Astrocyte (in vitro differentiated cells and primary cell): ENCODE results near the gene MALT1. TPM values are rescaled to one million over a fixed set of nuclear protein-coding genes. Genes with fewer than 3 reads are reported as not detected.
A peak's percentile ranks its signal among the peaks of the same experiment; 100 is the strongest.

Experiments used
- DNase-seq: peaks from one replicate; pipeline ENCODE4 v3.0.0-alpha.2; 2010; ENCODE audit warnings: low read depth
- FAIRE-seq: peaks from 2 replicates; lab custom pipeline; 2011; peaks lifted over from hg19 to GRCh38; lab: Jason Lieb, UNC
- H2AFZ ChIP-seq: 2 replicates; pipeline ENCODE4 v1.6.0; 2012; ENCODE audit warnings: low read depth, low read length, inconsistent platforms
- H3K27ac ChIP-seq: 2 replicates; pipeline ENCODE4 v1.5.1; 2011; ENCODE audit warnings: low read depth, low read length, inconsistent platforms
- H3K27me3 ChIP-seq: 2 replicates; pipeline ENCODE4 v1.6.0; 2011; ENCODE audit warnings: low read length, inconsistent platforms; ENCODE audit not compliant: insufficient read depth
- H3K36me3 ChIP-seq: 2 replicates; pipeline ENCODE4 v1.5.1; 2011; ENCODE audit warnings: low read length, inconsistent platforms; ENCODE audit not compliant: insufficient read depth
- H3K4me1 ChIP-seq: 2 replicates; pipeline ENCODE4 v1.5.1; 2011; ENCODE audit warnings: low read length, inconsistent platforms; ENCODE audit not compliant: insufficient read depth
- H3K4me2 ChIP-seq: 2 replicates; pipeline ENCODE4 v1.6.0; 2012; ENCODE audit warnings: low read length, inconsistent platforms
- H3K4me3 ChIP-seq: 2 replicates; pipeline ENCODE4 v1.5.1; 2011; ENCODE audit warnings: low read depth, mild to moderate bottlenecking, low read length, inconsistent platforms; ENCODE audit not compliant: insufficient read depth
- H3K79me2 ChIP-seq: 2 replicates; pipeline ENCODE4 v1.6.0; 2012; ENCODE audit warnings: mild to moderate bottlenecking, low read length, inconsistent platforms; ENCODE audit not compliant: insufficient read depth
- H3K9ac ChIP-seq: 2 replicates; pipeline ENCODE4 v1.6.0; 2012; ENCODE audit warnings: mild to moderate bottlenecking, low read length, inconsistent platforms
- H3K9me3 ChIP-seq: 2 replicates; pipeline ENCODE4 v1.5.1; 2012; ENCODE audit warnings: low read depth, mild to moderate bottlenecking, low read length, inconsistent platforms; ENCODE audit not compliant: insufficient read depth
- H4K20me1 ChIP-seq: 2 replicates; pipeline ENCODE4 v1.6.0; 2012; ENCODE audit warnings: low read length, inconsistent platforms; ENCODE audit not compliant: insufficient read depth
- H3K27ac Mint-ChIP-seq: one replicate; pipeline ENCODE4 v1.8.0; 2021; ENCODE audit warnings: mild to moderate bottlenecking, mixed read lengths; ENCODE audit not compliant: unreplicated experiment
- H3K27me3 Mint-ChIP-seq: one replicate; pipeline ENCODE4 v1.8.0; 2021; ENCODE audit warnings: low read depth, mixed read lengths; ENCODE audit not compliant: unreplicated experiment
- H3K36me3 Mint-ChIP-seq: one replicate; pipeline ENCODE4 v1.8.0; 2021; ENCODE audit warnings: low read depth, mixed read lengths; ENCODE audit not compliant: unreplicated experiment
- H3K4me1 Mint-ChIP-seq: one replicate; pipeline ENCODE4 v1.8.0; 2021; ENCODE audit warnings: low read depth, mixed read lengths; ENCODE audit not compliant: unreplicated experiment
- H3K4me3 Mint-ChIP-seq: one replicate; pipeline ENCODE4 v1.8.0; 2021; ENCODE audit warnings: mild to moderate bottlenecking, moderate library complexity, mixed read lengths; ENCODE audit not compliant: unreplicated experiment
- H3K9me3 Mint-ChIP-seq: one replicate; pipeline ENCODE4 v1.8.0; 2021; ENCODE audit warnings: mild to moderate bottlenecking, mixed read lengths; ENCODE audit not compliant: unreplicated experiment
- EZH2 ChIP-seq: IDR thresholded peaks from 2 replicates; pipeline ENCODE4 v1.6.1; 2012; ENCODE audit warnings: mild to moderate bottlenecking, low read length, inconsistent platforms; ENCODE audit not compliant: insufficient read depth
- total RNA-seq: library from RNA; stranded (reverse); gene quantifications from 2 replicates; pipeline ENCODE4 v1.2.1, GENCODE V29; 2021
- TF ChIP-seq, protein P1 (sequence below): IDR thresholded peaks from 2 replicates; pipeline ENCODE4 v1.5.1; 2011; ENCODE audit warnings: low read depth, mild to moderate bottlenecking, inconsistent platforms, low read length, moderate library complexity; ENCODE audit not compliant: insufficient read depth

The MALT1 gene
- total RNA-seq, 1 donor from 2014 or later = 40.3 TPM

- H3K4me3 ChIP-seq = no peak overlapping the region
- Mint-ChIP-seq H3K4me1 (peaks cover 41% of the 10 kb centered on the region), H3K27ac (peak overlapping the region; percentile 98), H3K36me3 (no peaks in the 10 kb centered on the region), H3K4me3 (peak overlapping the region; percentile 63), H3K27me3 (no peaks in the 10 kb centered on the region), H3K9me3 (no peaks in the 10 kb centered on the region)
- no peaks in the 10 kb centered on the region for H3K79me2 ChIP-seq
- H3K9ac ChIP-seq = peak overlapping the region; percentile 62
- peak overlapping the region; percentile 93 for H3K27ac ChIP-seq
- H3K4me2 ChIP-seq = peak overlapping the region; percentile 55
- H3K36me3 ChIP-seq = no peaks in the 10 kb centered on the region
- H2AFZ ChIP-seq = peak overlapping the region; percentile 50
- peak; percentile 45 for FAIRE-seq
- no peaks in the 10 kb centered on the region for H3K27me3 ChIP-seq
- no peaks in the 10 kb centered on the region for H3K9me3 ChIP-seq
- H4K20me1 ChIP-seq = no peaks in the 10 kb centered on the region
- TF ChIP-seq, protein P1, sequence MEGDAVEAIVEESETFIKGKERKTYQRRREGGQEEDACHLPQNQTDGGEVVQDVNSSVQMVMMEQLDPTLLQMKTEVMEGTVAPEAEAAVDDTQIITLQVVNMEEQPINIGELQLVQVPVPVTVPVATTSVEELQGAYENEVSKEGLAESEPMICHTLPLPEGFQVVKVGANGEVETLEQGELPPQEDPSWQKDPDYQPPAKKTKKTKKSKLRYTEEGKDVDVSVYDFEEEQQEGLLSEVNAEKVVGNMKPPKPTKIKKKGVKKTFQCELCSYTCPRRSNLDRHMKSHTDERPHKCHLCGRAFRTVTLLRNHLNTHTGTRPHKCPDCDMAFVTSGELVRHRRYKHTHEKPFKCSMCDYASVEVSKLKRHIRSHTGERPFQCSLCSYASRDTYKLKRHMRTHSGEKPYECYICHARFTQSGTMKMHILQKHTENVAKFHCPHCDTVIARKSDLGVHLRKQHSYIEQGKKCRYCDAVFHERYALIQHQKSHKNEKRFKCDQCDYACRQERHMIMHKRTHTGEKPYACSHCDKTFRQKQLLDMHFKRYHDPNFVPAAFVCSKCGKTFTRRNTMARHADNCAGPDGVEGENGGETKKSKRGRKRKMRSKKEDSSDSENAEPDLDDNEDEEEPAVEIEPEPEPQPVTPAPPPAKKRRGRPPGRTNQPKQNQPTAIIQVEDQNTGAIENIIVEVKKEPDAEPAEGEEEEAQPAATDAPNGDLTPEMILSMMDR = peak; percentile 27
- TF ChIP-seq EZH2 = no peak
- DNase-seq = peak; percentile 94
- peaks cover 38% of the 10 kb centered on the region for H3K4me1 ChIP-seq
These were observed 114.0 kb downstream of the MALT1 start for GRCh38 chr18:58785171-58785805.

DNA sequence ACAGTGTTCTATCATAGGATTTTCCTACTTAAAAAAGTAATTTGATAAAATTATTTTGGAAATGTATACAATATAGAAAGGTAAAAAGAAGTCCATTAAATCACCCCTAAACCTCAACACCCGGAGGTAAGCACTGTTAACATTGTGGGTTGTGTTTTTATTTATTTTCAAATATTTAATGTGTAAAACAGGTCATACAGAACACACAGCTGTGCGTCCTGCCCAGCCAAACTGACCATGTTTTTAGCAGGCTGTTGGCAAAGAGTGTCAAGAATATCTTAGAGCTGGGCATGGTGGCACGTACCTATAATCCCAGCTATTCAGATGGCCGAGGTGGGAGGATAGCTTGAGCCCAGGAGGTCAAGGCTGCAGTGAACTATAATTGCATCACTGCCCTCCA is 114.6 kb downstream of the MALT1 start:
- H3K9me3 ChIP-seq = no peaks in the 10 kb centered on the region
- H3K79me2 ChIP-seq = no peaks in the 10 kb centered on the region
- Mint-ChIP-seq H3K27ac (peak overlapping the region; percentile 98), H3K4me1 (peaks cover 41% of the 10 kb centered on the region), H3K9me3 (no peaks in the 10 kb centered on the region), H3K4me3 (no peak overlapping the region), H3K36me3 (no peaks in the 10 kb centered on the region), H3K27me3 (no peaks in the 10 kb centered on the region)
- no peak overlapping the region for H3K4me3 ChIP-seq
- TF ChIP-seq, protein P1 = no peak
- TF ChIP-seq EZH2 = no peak
- H4K20me1 ChIP-seq = no peaks in the 10 kb centered on the region
- peak overlapping the region; percentile 93 for H3K27ac ChIP-seq
- H2AFZ ChIP-seq = no peak overlapping the region
- H3K9ac ChIP-seq = peak overlapping the region; percentile 62
- no peaks in the 10 kb centered on the region for H3K36me3 ChIP-seq
- peaks cover 39% of the 10 kb centered on the region for H3K4me1 ChIP-seq
- FAIRE-seq = no peak
- no peaks in the 10 kb centered on the region for H3K27me3 ChIP-seq
- no peak for DNase-seq
- peak overlapping the region; percentile 55 for H3K4me2 ChIP-seq

- TF ChIP-seq, protein P1 = no peak
- no peak for TF ChIP-seq EZH2
- Histone ChIP-seq H3K27me3 (no peaks in the 10 kb centered on the region), H4K20me1 (no peaks in the 10 kb centered on the region), H3K36me3 (no peaks in the 10 kb centered on the region), H2AFZ (no peak overlapping the region), H3K9me3 (no peaks in the 10 kb centered on the region), H3K27ac (no peak overlapping the region), H3K79me2 (no peaks in the 10 kb centered on the region), H3K9ac (no peak overlapping the region), H3K4me3 (no peak overlapping the region), H3K4me2 (no peak overlapping the region), H3K4me1 (peaks cover 39% of the 10 kb centered on the region)
- DNase-seq = peak; percentile 31
- Mint-ChIP-seq H3K9me3 (no peaks in the 10 kb centered on the region), H3K4me1 (peaks cover 38% of the 10 kb centered on the region), H3K27ac (peak overlapping the region; percentile 47), H3K36me3 (no peaks in the 10 kb centered on the region), H3K4me3 (no peak overlapping the region), H3K27me3 (no peaks in the 10 kb centered on the region)
- FAIRE-seq = no peak
These were observed 116.4 kb downstream of the MALT1 start for GRCh38 chr18:58787536-58788149.
